ENCODE results near the gene IGSF21.

DNA sequence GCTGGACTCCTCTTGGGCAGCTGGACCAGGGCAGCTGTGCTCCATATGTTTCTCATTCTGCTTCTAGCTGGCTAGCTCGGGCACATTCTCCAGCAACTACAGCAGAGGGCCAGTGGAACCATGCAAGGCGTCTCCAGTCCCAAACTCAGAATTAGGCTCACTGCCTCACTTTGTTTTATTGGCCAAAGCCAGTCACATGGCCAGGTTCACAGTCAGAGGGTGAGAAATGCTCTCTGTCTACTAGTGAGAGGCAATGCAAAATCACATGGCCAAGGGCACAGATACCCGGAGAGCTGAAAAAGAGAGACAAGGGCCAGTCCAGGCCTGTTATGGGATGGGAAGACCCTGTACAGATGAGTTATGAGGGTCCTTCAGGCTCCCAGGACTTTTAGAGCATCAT, 294.3 kb downstream of the IGSF21 start:
- TF ChIP-seq, protein P1, sequence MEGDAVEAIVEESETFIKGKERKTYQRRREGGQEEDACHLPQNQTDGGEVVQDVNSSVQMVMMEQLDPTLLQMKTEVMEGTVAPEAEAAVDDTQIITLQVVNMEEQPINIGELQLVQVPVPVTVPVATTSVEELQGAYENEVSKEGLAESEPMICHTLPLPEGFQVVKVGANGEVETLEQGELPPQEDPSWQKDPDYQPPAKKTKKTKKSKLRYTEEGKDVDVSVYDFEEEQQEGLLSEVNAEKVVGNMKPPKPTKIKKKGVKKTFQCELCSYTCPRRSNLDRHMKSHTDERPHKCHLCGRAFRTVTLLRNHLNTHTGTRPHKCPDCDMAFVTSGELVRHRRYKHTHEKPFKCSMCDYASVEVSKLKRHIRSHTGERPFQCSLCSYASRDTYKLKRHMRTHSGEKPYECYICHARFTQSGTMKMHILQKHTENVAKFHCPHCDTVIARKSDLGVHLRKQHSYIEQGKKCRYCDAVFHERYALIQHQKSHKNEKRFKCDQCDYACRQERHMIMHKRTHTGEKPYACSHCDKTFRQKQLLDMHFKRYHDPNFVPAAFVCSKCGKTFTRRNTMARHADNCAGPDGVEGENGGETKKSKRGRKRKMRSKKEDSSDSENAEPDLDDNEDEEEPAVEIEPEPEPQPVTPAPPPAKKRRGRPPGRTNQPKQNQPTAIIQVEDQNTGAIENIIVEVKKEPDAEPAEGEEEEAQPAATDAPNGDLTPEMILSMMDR (IDR thresholded peaks at IDR 0.05) = no peak
- TF ChIP-seq POLR2A (IDR thresholded peaks at IDR 0.05) = no peak

All from thyroid gland (tissue), 4 donors.